H9 (cell line): ENCODE results near the gene KRT5. TPM values are rescaled to one million over a fixed set of nuclear protein-coding genes. Genes with fewer than 3 reads are reported as not detected.

Source experiments
- DNase-seq: peaks from one replicate; pipeline ENCODE4 v3.0.0-alpha.2; 2017
- H2AFZ ChIP-seq: one replicate; pipeline ENCODE4 v1.6.1; 2013; ENCODE audit warnings: mild to moderate bottlenecking, low read length, control low read depth, moderate library complexity
- H2AK5ac ChIP-seq: 2 replicates; pipeline ENCODE4 v1.6.1; 2013; ENCODE audit warnings: low read length, control low read depth, mixed read lengths; ENCODE audit not compliant: insufficient read length
- H2BK120ac ChIP-seq: one replicate; pipeline ENCODE4 v1.6.1; 2013; ENCODE audit warnings: low read depth, mild to moderate bottlenecking, low read length, control low read depth, inconsistent platforms; ENCODE audit not compliant: poor library complexity, severe bottlenecking
- H2BK12ac ChIP-seq: 2 replicates; pipeline ENCODE4 v1.6.1; 2013; ENCODE audit warnings: low read length, control low read depth, mixed read lengths, low read depth; ENCODE audit not compliant: insufficient read length
- H2BK15ac ChIP-seq: 2 replicates; pipeline ENCODE4 v1.6.1; 2013; ENCODE audit warnings: low read depth, low read length, control low read depth
- H2BK20ac ChIP-seq: one replicate; pipeline ENCODE4 v1.6.1; 2013; ENCODE audit warnings: low read depth, mild to moderate bottlenecking, low read length, control low read depth, inconsistent platforms; ENCODE audit not compliant: poor library complexity, severe bottlenecking
- H2BK5ac ChIP-seq: 2 replicates; pipeline ENCODE4 v1.6.1; 2013; ENCODE audit warnings: low read length, control low read depth, mixed read lengths; ENCODE audit not compliant: insufficient read length
- H3K14ac ChIP-seq: 2 replicates; pipeline ENCODE4 v1.6.1; 2013; ENCODE audit warnings: low read length, control low read depth; ENCODE audit not compliant: insufficient read depth
- H3K18ac ChIP-seq: 2 replicates; pipeline ENCODE4 v1.6.1; 2013; ENCODE audit warnings: low read depth, mild to moderate bottlenecking, mixed read lengths, low read length, control low read depth; ENCODE audit not compliant: insufficient read length
- H3K23ac ChIP-seq: 2 replicates; pipeline ENCODE4 v1.6.1; 2013; ENCODE audit warnings: low read length, control low read depth, mixed read lengths, low read depth; ENCODE audit not compliant: insufficient read length
- H3K23me2 ChIP-seq: 2 replicates; pipeline ENCODE4 v1.6.1; 2013; ENCODE audit warnings: low read depth, mild to moderate bottlenecking, mixed read lengths, low read length, control low read depth; ENCODE audit not compliant: insufficient read length, poor library complexity, severe bottlenecking
- H3K27ac ChIP-seq: 2 replicates; pipeline ENCODE4 v1.5.1; 2013; ENCODE audit warnings: low read length, control low read depth, mixed read lengths, low read depth; ENCODE audit not compliant: insufficient read length
- H3K27me3 ChIP-seq: 2 replicates; pipeline ENCODE4 v1.6.1; 2013; ENCODE audit warnings: low read length, control low read depth, inconsistent platforms; ENCODE audit not compliant: insufficient read depth
- H3K4ac ChIP-seq: 2 replicates; pipeline ENCODE4 v1.6.1; 2013; ENCODE audit warnings: low read depth, mild to moderate bottlenecking, control low read depth, inconsistent platforms, low read length, moderate library complexity
- H3K4me1 ChIP-seq: 2 replicates; pipeline ENCODE4 v1.6.1; 2013; ENCODE audit warnings: low read length, control low read depth, inconsistent platforms; ENCODE audit not compliant: insufficient read depth
- H3K4me2 ChIP-seq: 2 replicates; pipeline ENCODE4 v1.6.1; 2013; ENCODE audit warnings: low read length, control low read depth, mixed read lengths; ENCODE audit not compliant: insufficient read length, insufficient read depth
- H3K56ac ChIP-seq: 2 replicates; pipeline ENCODE4 v1.6.1; 2013; ENCODE audit warnings: low read depth, mild to moderate bottlenecking, mixed read lengths, low read length, control low read depth; ENCODE audit not compliant: insufficient read length
- H3K79me1 ChIP-seq: 2 replicates; pipeline ENCODE4 v1.6.1; 2013; ENCODE audit warnings: low read depth, mild to moderate bottlenecking, moderate library complexity, low read length, control low read depth, inconsistent platforms; ENCODE audit not compliant: insufficient read depth, poor library complexity, severe bottlenecking
- H3K79me2 ChIP-seq: 2 replicates; pipeline ENCODE4 v1.6.1; 2013; ENCODE audit warnings: low read length, control low read depth, inconsistent platforms; ENCODE audit not compliant: insufficient read depth
- H3K9ac ChIP-seq: 2 replicates; pipeline ENCODE4 v1.6.1; 2013; ENCODE audit warnings: low read length, control low read depth, mixed read lengths; ENCODE audit not compliant: insufficient read length; ENCODE audit errors: extremely low read depth
- H3K9me3 ChIP-seq: one replicate; pipeline ENCODE4 v1.6.1; 2013; ENCODE audit warnings: low read depth, low read length, inconsistent platforms; ENCODE audit not compliant: control insufficient read depth
- H3T11ph ChIP-seq: one replicate; pipeline ENCODE4 v1.6.1; 2013; ENCODE audit warnings: mild to moderate bottlenecking, low read length, control low read depth, inconsistent platforms
- H4K20me1 ChIP-seq: one replicate; pipeline ENCODE4 v1.6.1; 2013; ENCODE audit not compliant: control insufficient read depth, insufficient read length, insufficient read depth
- H4K5ac ChIP-seq: 2 replicates; pipeline ENCODE4 v1.6.1; 2013; ENCODE audit warnings: low read depth, mild to moderate bottlenecking, mixed read lengths, low read length, control low read depth; ENCODE audit not compliant: insufficient read length
- H4K8ac ChIP-seq: replicated peaks from 2 replicates; pipeline ENCODE4 v1.6.1; 2013; ENCODE audit warnings: low read length, control low read depth, mixed read lengths, low read depth; ENCODE audit not compliant: insufficient read length
- H4K91ac ChIP-seq: 2 replicates; pipeline ENCODE4 v1.6.1; 2013; ENCODE audit warnings: low read depth, mild to moderate bottlenecking, moderate library complexity, mixed read lengths, low read length, control low read depth; ENCODE audit not compliant: insufficient read length
- H3K27ac Mint-ChIP-seq, 3 experiments: 2 replicates in 2 of 3; 3 replicates in 1 of 3; pipeline ENCODE4 v1.8.0; 2020 to 2021; ENCODE audit warnings: mixed read lengths in 3 of 3, mild to moderate bottlenecking in 1 of 3, moderate library complexity in 1 of 3
- H3K27me3 Mint-ChIP-seq: 2 replicates; pipeline ENCODE4 v1.8.0; 2021; ENCODE audit warnings: low read depth, mild to moderate bottlenecking, moderate library complexity, mixed read lengths
- H3K36me3 Mint-ChIP-seq, 3 experiments: 2 replicates in 2 of 3; 3 replicates in 1 of 3; pipeline ENCODE4 v1.8.0; 2020 to 2021; ENCODE audit warnings: low read depth in 3 of 3, mixed read lengths in 3 of 3; ENCODE audit not compliant: insufficient read depth in 1 of 3
- H3K4me1 Mint-ChIP-seq, 2 experiments: 2 replicates each; pipeline ENCODE4 v1.8.0; 2020; ENCODE audit warnings: mixed read lengths in 2 of 2
- H3K4me3 Mint-ChIP-seq, 2 experiments: 2 replicates in 1 of 2; 3 replicates in 1 of 2; pipeline ENCODE4 v1.8.0; 2020 to 2021; ENCODE audit warnings: mild to moderate bottlenecking in 2 of 2, mixed read lengths in 2 of 2, moderate library complexity in 1 of 2
- H3K9me3 Mint-ChIP-seq, 2 experiments: 2 replicates in 1 of 2; 3 replicates in 1 of 2; pipeline ENCODE4 v1.8.0; 2020; ENCODE audit warnings: mild to moderate bottlenecking in 2 of 2, mixed read lengths in 2 of 2, moderate library complexity in 1 of 2
- WGBS: extraction: QIAGEN DNeasy Blood & Tissue Kit; methylation state at CpG from one replicate; pipeline ENCODE4 v1.1.7; 2013; ENCODE audit warnings: missing lambda C conversion rate, low lambda C conversion rate, mixed read lengths; ENCODE audit not compliant: insufficient read length; ENCODE audit errors: extremely low coverage; 5-methylcytosine and 5-hydroxymethylcytosine counted together
- total RNA-seq: library from RNA; stranded (reverse); gene quantifications from 2 replicates; pipeline ENCODE4 v1.2.1, GENCODE V29; 2021
- TF ChIP-seq, protein P1 (sequence below): fragments of 200-600 bp; sonication (generic); conservative IDR thresholded peaks from 3 replicates; pipeline ENCODE4 v1.8.0; 2021; ENCODE audit warnings: antibody characterized with exemption, mild to moderate bottlenecking

KRT5 gene
- total RNA-seq, 1 experiment from 2014 or later = not detected

DNA sequence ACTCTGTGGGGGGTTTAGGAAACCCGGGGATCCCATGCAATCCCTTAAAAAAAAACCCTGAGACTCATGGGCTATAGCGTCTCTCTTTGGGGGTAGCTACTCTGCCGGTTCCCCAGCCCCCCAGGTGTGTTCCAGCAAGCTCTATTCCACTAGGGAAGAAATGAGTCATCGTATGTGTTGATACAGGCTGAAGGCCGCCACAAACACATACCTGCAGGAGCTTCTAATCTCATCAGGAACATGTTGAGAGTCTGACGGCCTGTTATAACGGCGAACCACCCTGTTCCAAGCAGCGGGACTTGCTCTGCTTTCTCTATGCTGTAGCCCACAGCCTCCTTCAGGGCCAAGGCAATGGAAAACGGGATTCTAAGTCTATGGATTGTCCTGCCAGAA is 977 bp upstream of the KRT5 start:
- H3K27me3 ChIP-seq = no peaks in the 10 kb centered on the region

More for the DNA sequence above, 977 bp upstream of the KRT5 start:
- no peak overlapping the region for H4K91ac ChIP-seq
- no peaks in the 10 kb centered on the region for H3K79me1 ChIP-seq
- no peak overlapping the region for H3K18ac ChIP-seq
- H3K4me2 ChIP-seq = no peak overlapping the region
- H3K56ac ChIP-seq = no peak overlapping the region
- H2AFZ ChIP-seq = no peak overlapping the region
- H3K4me1 ChIP-seq = no peaks in the 10 kb centered on the region
- DNase-seq = peak; percentile 29
- H3T11ph ChIP-seq = no peak overlapping the region
- H3K79me2 ChIP-seq = no peaks in the 10 kb centered on the region
- H3K36me3 Mint-ChIP-seq = no peaks in the 10 kb centered on the region
- no peak overlapping the region for H2AK5ac ChIP-seq
- peaks cover 3% of the 10 kb centered on the region for H3K27me3 Mint-ChIP-seq
- no peaks in the 10 kb centered on the region for H3K9me3 ChIP-seq
- no peak overlapping the region for H3K4me3 Mint-ChIP-seq
- no CpG with 5 or more reads among the region's 10 CpGs for WGBS
- H2BK20ac ChIP-seq = no peak overlapping the region
- no peaks in the 10 kb centered on the region for H4K20me1 ChIP-seq
- H2BK12ac ChIP-seq = no peak overlapping the region
- no peak overlapping the region for H2BK5ac ChIP-seq
- H3K27ac ChIP-seq = no peak overlapping the region
- H4K5ac ChIP-seq = no peak overlapping the region
- H4K8ac ChIP-seq = no peak overlapping the region
- peak overlapping the region in 1 of 3 experiments; percentile 55; a peak in 2 of 7 replicates for H3K27ac Mint-ChIP-seq
- H2BK15ac ChIP-seq = no peak overlapping the region
- no peaks in the 10 kb centered on the region; a peak in 1 of 5 replicates for H3K9me3 Mint-ChIP-seq
- TF ChIP-seq, protein P1, sequence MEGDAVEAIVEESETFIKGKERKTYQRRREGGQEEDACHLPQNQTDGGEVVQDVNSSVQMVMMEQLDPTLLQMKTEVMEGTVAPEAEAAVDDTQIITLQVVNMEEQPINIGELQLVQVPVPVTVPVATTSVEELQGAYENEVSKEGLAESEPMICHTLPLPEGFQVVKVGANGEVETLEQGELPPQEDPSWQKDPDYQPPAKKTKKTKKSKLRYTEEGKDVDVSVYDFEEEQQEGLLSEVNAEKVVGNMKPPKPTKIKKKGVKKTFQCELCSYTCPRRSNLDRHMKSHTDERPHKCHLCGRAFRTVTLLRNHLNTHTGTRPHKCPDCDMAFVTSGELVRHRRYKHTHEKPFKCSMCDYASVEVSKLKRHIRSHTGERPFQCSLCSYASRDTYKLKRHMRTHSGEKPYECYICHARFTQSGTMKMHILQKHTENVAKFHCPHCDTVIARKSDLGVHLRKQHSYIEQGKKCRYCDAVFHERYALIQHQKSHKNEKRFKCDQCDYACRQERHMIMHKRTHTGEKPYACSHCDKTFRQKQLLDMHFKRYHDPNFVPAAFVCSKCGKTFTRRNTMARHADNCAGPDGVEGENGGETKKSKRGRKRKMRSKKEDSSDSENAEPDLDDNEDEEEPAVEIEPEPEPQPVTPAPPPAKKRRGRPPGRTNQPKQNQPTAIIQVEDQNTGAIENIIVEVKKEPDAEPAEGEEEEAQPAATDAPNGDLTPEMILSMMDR = no peak
- no peak overlapping the region for H3K4ac ChIP-seq
- peaks cover 15 to 20% of the 10 kb centered on the region in 2 experiments for H3K4me1 Mint-ChIP-seq
- H3K14ac ChIP-seq = no peak overlapping the region
- H3K23me2 ChIP-seq = no peaks in the 10 kb centered on the region
- no peak overlapping the region for H3K9ac ChIP-seq
- no peak overlapping the region for H3K23ac ChIP-seq
- H2BK120ac ChIP-seq = no peak overlapping the region
